SKM-1 treated with dmso at 0.1 percent for 144 hours (cell line): Measurements from ENCODE around the gene NAP1L4.

ENCODE experiments used
- DNase-seq: peaks from one replicate; lab custom pipeline; 2025; ENCODE audit not compliant: unreplicated experiment; lab: John Stamatoyannopoulos, UW

NAP1L4 gene

GRCh38 chr11:3011891-3012885, 20.1 kb upstream of the NAP1L4 start:
- DNase-seq: no peak

- DNase-seq: no peak
Measured at GRCh38 chr11:3010521-3011275, 18.6 kb upstream of the NAP1L4 start.

- DNase-seq: no peak
Measured at GRCh38 chr11:3010004-3010403, 17.9 kb upstream of the NAP1L4 start.

- DNase-seq: no peak
Measured at GRCh38 chr11:3009481-3009880, 17.4 kb upstream of the NAP1L4 start.

GRCh38 chr11:3008746-3009336, 16.7 kb upstream of the NAP1L4 start:
- DNase-seq: no peak

GRCh38 chr11:3007404-3008010, 15.4 kb upstream of the NAP1L4 start:
- DNase-seq: no peak

GRCh38 chr11:3006505-3007260, 14.6 kb upstream of the NAP1L4 start:
- no peak for DNase-seq

- DNase-seq: no peak
Measured at GRCh38 chr11:3004481-3004880, 12.4 kb upstream of the NAP1L4 start.

- no peak for DNase-seq
Measured at GRCh38 chr11:3003396-3004231, 11.5 kb upstream of the NAP1L4 start.

GRCh38 chr11:3002871-3003270, 10.7 kb upstream of the NAP1L4 start:
- no peak for DNase-seq

- peak; percentile 48 for DNase-seq
Measured at GRCh38 chr11:3002351-3002861, 10.3 kb upstream of the NAP1L4 start.

GRCh38 chr11:3001496-3001895, 9.4 kb upstream of the NAP1L4 start:
- no peak for DNase-seq

GRCh38 chr11:3000032-3000961, 8.2 kb upstream of the NAP1L4 start:
- no peak for DNase-seq

- no peak for DNase-seq
Measured at GRCh38 chr11:2999464-2999998, 7.4 kb upstream of the NAP1L4 start.

GRCh38 chr11:2998073-2998850, 6.1 kb upstream of the NAP1L4 start:
- DNase-seq: no peak

GRCh38 chr11:2997406-2997805, 5.3 kb upstream of the NAP1L4 start:
- DNase-seq: no peak

- no peak for DNase-seq
Measured at GRCh38 chr11:2996976-2997375, 4.8 kb upstream of the NAP1L4 start.
